D341Med (cell line): Measurements from ENCODE around the gene HEBP1.

Experiments
- DNase-seq: peaks from one replicate; pipeline ENCODE4 v3.0.0; 2012; ENCODE audit warnings: low spot score

Gene HEBP1

GRCh38 chr12:13023811-13024530, 23.9 kb upstream of the HEBP1 start:
- DNase-seq, result peak; percentile 53

DNA sequence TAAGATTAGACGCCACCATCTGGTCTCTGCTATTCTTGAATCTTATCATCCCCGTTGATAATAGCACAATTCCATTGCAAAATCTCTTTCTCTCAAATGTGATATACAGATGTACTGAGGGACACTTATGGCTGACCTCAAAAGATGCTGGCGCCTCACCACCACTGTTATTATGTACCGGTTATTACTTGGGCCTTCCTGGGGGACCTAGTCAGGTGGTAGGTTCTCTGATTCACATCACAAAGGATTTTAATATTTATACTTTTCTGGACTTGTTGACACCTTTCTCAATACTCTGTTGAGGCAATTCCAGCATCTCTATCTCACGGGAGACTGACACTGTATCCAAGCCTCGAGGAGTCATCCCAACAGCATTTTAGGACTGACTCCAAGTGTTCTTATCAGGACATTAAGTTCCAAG, 22.8 kb upstream of the HEBP1 start:
- no peak for DNase-seq

GRCh38 chr12:13011098-13011497, 11.0 kb upstream of the HEBP1 start:
- DNase-seq, result no peak

DNA sequence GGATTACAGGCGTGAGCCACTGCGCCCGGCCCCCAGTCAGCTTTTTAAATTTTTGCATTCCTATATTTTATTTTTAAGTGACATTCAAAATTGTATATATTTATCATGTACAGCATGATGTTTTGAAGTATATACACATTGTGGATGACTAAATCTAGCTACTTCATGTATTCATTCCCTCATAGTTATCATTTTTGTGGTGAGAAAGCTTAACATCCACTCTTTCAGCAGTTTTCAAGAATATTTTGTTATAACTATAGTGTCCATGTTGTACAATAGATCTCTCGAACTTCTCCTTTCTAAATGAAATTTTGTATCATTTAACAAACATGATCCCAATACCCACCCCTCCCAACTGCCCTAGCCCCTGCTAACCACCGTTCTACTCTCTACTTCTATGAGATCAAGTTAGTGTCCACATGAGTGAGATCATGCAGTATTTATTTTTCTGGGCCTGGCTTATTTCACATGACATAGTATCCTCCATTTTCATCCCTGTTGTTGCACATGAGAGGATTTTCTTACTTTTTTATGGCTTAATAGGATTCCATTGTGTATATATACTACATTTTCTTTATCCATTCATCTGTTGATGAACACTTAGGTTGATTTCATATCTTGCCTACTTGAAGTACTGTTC, 8.8 kb upstream of the HEBP1 start:
- no peak for DNase-seq

GRCh38 chr12:13007496-13008233, 7.6 kb upstream of the HEBP1 start:
- DNase-seq, result no peak

GRCh38 chr12:13005649-13006048, 5.6 kb upstream of the HEBP1 start:
- DNase-seq, result no peak

DNA sequence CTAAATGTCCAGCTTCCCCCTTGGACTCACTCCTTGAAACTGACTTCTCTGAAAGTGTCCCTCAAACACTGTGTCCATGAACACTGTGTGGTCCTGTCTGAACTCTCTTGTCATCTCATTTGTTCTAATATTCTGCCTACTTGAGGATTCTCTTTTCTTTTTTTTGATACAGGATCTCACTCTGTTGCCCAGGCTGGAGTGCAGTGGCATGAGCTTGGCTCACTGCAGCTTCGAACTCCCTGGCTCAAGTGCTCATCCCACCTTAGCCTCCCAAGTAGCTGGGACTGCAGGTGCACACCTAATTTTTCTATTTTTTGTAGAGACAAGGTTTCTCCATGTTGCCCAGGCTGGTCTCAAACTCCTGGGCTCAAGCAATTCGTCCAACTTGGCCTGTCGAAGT, 4.9 kb upstream of the HEBP1 start:
- no peak for DNase-seq

DNA sequence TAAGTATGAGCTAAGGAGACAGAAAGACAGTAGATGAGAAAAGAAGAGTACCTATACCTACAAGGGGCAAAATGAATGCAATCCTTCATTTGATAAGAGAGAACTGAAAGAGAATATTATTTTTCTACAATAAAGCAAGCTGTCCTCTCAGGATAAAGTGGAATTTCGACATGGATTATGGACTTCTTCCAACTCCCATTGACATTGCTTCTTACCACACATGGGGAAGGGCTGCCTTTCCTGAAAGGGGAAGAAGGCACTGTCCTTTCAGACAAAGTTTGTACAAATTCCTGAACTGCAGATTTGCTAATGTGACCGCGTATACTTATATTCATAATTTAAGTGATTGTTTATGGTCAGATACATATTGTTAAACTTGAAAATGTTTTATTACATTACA, 4.3 kb upstream of the HEBP1 start:
- no peak for DNase-seq

- no peak for DNase-seq
Measured at GRCh38 chr12:13002301-13003097, 2.4 kb upstream of the HEBP1 start.

DNA sequence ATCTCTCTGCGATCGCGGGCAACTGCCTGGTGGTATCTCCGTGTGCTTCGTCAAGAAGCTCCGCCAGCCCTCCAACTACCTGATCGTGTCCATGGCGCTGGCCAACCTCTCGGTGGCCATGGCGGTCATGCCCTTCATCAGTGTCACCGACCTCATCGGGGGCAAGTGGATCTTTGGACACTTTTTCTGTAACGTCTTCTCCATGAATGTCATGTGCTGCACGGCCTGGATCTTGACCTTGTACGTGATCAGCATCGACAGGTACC, 1.6 kb upstream of the HEBP1 start:
- DNase-seq, result no peak

- peak; percentile 89 for DNase-seq
Measured at GRCh38 chr12:13000925-13001774, 1.1 kb upstream of the HEBP1 start.

- no peak for DNase-seq
Measured at GRCh38 chr12:13000616-13000924, 505 bp upstream of the HEBP1 start.

DNA sequence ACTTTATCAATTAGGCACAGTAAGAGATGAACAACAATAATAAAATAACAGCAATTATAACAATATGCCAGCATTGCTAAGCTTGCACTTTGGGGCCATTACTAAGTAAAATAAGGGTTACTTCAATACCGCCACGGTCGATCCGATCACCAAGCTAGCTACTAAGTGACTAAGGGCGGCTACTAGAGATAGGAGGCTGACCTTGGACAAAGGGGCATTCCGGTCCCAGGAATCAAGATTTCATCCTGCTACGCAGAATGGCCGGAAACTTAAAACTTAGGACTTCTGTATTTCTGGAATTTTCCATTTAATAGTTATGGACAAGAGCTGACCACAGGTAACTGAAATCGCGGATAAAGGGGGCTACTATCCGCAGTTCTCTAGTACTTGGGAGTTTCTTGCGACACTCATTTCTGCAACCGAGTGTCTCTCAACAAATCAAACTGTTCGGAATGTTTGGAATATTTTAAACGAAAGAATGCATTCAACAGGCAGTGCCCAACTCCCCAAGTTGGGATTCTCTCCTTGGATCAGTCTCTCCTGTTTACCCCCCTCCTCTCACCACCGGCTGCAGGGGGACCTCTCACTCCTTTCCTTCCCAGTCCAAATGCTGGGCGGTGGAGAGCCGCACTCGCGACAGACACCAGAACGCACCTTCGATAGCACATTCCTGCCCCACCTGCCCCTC, 650 bp downstream of the HEBP1 start:
- no peak for DNase-seq

- no peak for DNase-seq
Measured at GRCh38 chr12:12998248-12998647, 1.8 kb downstream of the HEBP1 start.

- DNase-seq, result no peak
Measured at GRCh38 chr12:12997734-12998133, 2.3 kb downstream of the HEBP1 start.

DNA sequence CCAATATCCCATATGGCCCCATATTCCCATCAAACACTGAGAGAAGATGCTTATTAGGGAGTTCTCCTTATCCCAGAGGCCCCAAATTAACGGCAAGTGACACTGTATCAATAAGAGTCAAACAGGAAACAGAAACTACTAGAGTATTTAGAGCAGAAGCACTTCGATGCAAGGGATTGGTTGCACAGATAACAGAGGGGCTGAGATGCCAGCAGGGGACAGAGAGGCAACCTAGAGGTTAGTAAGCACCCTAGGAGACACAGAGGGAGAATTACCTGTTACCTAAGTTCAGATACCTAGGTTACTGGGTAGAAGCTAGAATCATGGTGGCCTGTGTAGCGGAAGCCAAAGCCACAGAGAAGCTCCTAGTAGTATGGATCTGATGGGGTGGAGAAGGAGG, 2.9 kb downstream of the HEBP1 start:
- DNase-seq, result no peak

DNA sequence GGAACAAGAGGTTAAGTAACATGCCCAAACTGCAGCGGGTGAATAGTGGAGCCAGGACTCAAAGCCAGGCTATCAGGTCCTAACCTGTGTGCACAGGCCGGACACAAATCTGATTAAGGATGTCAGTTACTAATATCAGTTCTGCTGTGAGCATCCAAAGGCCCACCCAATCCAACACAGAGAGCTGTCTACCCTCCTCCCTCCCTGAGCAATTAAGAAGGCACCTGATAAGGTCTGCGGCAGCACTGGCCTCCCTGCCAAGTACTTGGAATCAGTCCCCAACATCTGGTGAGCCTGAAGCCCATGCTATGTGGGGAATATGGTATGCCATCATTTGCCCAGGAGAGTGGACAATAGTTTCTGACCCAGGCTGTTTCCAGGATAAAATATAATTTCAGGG, 3.9 kb downstream of the HEBP1 start:
- DNase-seq, result no peak

GRCh38 chr12:12995088-12995487, 5.0 kb downstream of the HEBP1 start:
- no peak for DNase-seq

GRCh38 chr12:12993367-12993766, 6.7 kb downstream of the HEBP1 start:
- no peak for DNase-seq

DNA sequence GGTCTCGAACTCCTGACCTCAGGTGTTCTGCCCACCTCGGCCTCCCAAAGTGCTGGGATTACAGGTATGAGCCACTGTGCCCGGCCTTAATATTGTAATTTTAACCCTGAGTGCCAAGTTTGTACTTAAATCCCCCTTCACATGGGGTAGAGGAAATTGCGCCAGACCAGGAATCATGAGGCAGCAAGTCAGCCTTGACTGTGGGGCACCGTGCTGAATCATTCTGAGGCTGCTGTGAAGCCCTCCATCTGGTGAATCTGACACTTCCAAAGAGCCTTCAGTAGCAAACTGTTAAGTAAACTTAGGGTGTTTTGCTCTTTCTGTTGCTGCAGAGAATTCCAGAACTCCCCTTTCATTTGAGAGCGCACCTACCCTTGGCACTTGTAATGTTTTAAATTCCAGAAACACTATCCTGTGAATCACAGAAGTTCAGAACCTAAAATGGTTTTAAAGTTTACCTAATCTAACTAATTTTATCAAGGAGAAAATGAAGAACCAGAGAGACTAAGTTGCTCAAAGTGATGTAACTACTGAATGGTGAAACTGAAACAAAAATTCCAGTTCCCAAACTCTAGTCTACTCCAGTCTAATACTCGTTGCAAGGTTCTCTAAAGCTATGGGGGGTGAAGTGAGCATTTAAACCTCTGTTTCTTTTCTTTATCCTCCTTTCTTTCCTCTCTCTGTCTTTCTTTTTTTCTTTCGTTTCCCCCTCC, 7.5 kb downstream of the HEBP1 start:
- DNase-seq, result no peak
